Sigmoid colon (tissue), 7 donors: ENCODE data around the gene ZNF830. TPM values are rescaled to one million over a fixed set of nuclear protein-coding genes. Genes with fewer than 3 reads are reported as not detected.

Source experiments
- DNase-seq: peaks from one replicate; pipeline ENCODE4 v3.0.0-alpha.2; 2019
- H3K27ac ChIP-seq, 4 donors: fragments of 200-600 bp; sonication (generic); one replicate each; pipeline ENCODE4 v1.5.1; 2016 to 2019; ENCODE audit warnings: mild to moderate bottlenecking in 1 of 4
- H3K27me3 ChIP-seq, 3 donors: fragments of 200-600 bp; sonication (generic); one replicate each; pipeline ENCODE4 v1.5.1; 2019; ENCODE audit warnings: mild to moderate bottlenecking in 1 of 3
- H3K36me3 ChIP-seq, 4 donors: fragments of 200-600 bp; sonication (generic); one replicate each; pipeline ENCODE4 v1.5.1; 2016 to 2019
- H3K4me1 ChIP-seq, 4 donors: fragments of 200-600 bp; sonication (generic); one replicate each; pipeline ENCODE4 v1.5.1; 2017 to 2019
- H3K4me3 ChIP-seq, 4 donors: fragments of 200-600 bp; sonication (generic); one replicate each; pipeline ENCODE4 v1.5.1; 2017 to 2019; ENCODE audit warnings: mild to moderate bottlenecking in 2 of 4, moderate library complexity in 1 of 4
- H3K9me3 ChIP-seq, 4 donors: fragments of 200-600 bp in 3 of 4; sonication (generic) in 3 of 4; one replicate each; pipeline versions ENCODE4 v1.5.1 to v1.6.1; 2013 to 2019
- CTCF ChIP-seq, 4 experiments: fragments of 450-650 bp in 3 of 4; fragments of 200-600 bp in 1 of 4; IDR thresholded peaks; one replicate each; pipeline ENCODE4 v1.5.1; 2016 to 2019; ENCODE audit warnings: antibody characterized with exemption in 4 of 4, mild to moderate bottlenecking in 3 of 4, moderate library complexity in 2 of 4
- EP300 ChIP-seq, 4 donors: sonication (generic); formaldehyde crosslinking; IDR thresholded peaks; one replicate each; pipeline ENCODE4 v1.6.1; 2017; ENCODE audit warnings: antibody characterized with exemption in 4 of 4
- POLR2A ChIP-seq, 2 donors: fragments of 450-650 bp; IDR thresholded peaks; one replicate each; pipeline ENCODE4 v1.6.1; 2016; ENCODE audit warnings: antibody characterized with exemption in 2 of 2, mild to moderate bottlenecking in 2 of 2, moderate library complexity in 2 of 2
- POLR2AphosphoS5 ChIP-seq, 4 donors: sonication (generic); formaldehyde crosslinking; IDR thresholded peaks; one replicate each; pipeline ENCODE4 v1.6.1; 2017; ENCODE audit warnings: antibody characterized with exemption in 4 of 4
- WGBS, 2 donors: extraction: QIAGEN DNeasy Blood & Tissue Kit; methylation state at CpG; one replicate each; pipeline ENCODE4 v1.1.7; 2013; 5-methylcytosine and 5-hydroxymethylcytosine counted together
- intact Hi-C: fragments of 100-400 bp; cut with DNase I; formaldehyde crosslinking; loops from one replicate; pipeline ENCODE4 v1.15.1; 2023
- polyA plus RNA-seq, 3 donors: library from polyadenylated mRNA; stranded (reverse); fragments of 200-250 nt; gene quantifications; one replicate each; pipeline ENCODE4 v1.2.3, GENCODE V29; 2013
- total RNA-seq, 4 donors: library from RNA; depleted of rRNA; stranded (reverse); fragments of >200 nt; gene quantifications; one replicate each; pipeline ENCODE4 v1.1.0, GENCODE V29; 2016
- donor health status: healthy with polysubstance abuse.
- donor health status: Bipolar disorder and iron deficiency.
- donor health status: healthy.

Gene ZNF830
- total and polyA plus RNA-seq, 7 donors: 7.2 to 14.3 (median 12.4) TPM

GRCh38 chr17:35001549-35001948 is 40.2 kb downstream of the ZNF830 start:
- no peak for DNase-seq
- Histone ChIP-seq H3K36me3 (peaks cover 0 to 51% (median 12%) of the 10 kb centered on the region in 4 donors), H3K9me3 (no peaks in the 10 kb centered on the region), H3K27ac (peak overlapping the region; percentile 53 to 92 (median 82)), H3K4me3 (no peak overlapping the region), H3K4me1 (peaks cover 0 to 73% (median 59%) of the 10 kb centered on the region in 4 donors), H3K27me3 (no peaks in the 10 kb centered on the region)
- intact Hi-C loops: no loop called here
- no peak for TF ChIP-seq EP300 (IDR thresholded peaks at IDR 0.05)
- no peak for TF ChIP-seq CTCF (IDR thresholded peaks at IDR 0.05)
- no peak for TF ChIP-seq POLR2AphosphoS5 (IDR thresholded peaks at IDR 0.05)
- TF ChIP-seq POLR2A (IDR thresholded peaks at IDR 0.05): no peak
- 62 to 84% methylated on average over 2 of the region's 2 CpGs for WGBS, 2 donors

GRCh38 chr17:35002876-35003551 is 41.7 kb downstream of the ZNF830 start:
- peak overlapping the region; percentile 53 to 92 (median 82) for H3K27ac ChIP-seq
- H3K27me3 ChIP-seq: no peaks in the 10 kb centered on the region
- intact Hi-C loops: loop anchor here (1.0 kb wide), 1 partner anchor 19 kb away; no protein-coding TSS in a partner anchor
- H3K4me3 ChIP-seq: no peak overlapping the region
- no peaks in the 10 kb centered on the region for H3K9me3 ChIP-seq
- H3K4me1 ChIP-seq: peaks cover 0 to 59% (median 45%) of the 10 kb centered on the region in 4 donors
- DNase-seq: peak; percentile 89
- whole genome bisulfite sequencing, 2 donors: 89% methylated on average over 15 of the region's 15 CpGs
- H3K36me3 ChIP-seq: peaks cover 0 to 54% (median 14%) of the 10 kb centered on the region in 4 donors
- TF ChIP-seq POLR2AphosphoS5 (IDR thresholded peaks at IDR 0.05) (peak; percentile 10 to 68 (median 64)), EP300 (IDR thresholded peaks at IDR 0.05) (peak in 1 of 4 donors; percentile 3), CTCF (IDR thresholded peaks at IDR 0.05) (no peak), POLR2A (IDR thresholded peaks at IDR 0.05) (no peak)

DNA sequence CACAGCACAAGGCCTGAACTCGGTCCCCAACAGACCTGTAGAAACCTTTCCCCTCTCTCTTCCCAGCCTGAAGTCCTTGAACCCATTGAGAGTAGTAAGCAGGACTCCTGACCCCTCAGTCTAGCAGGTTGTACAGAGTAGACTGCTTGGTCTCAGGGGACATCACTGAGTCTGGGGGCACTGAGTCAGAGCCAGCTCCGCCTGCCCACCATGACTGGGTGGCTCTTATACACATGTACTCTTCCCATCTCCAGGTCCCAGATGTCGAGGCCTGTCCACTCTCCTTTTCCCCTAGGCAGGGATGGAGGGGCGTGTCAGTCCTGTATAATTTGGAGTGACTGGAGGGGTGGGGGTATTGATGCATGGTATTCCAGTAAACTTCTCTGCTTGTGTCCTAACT is 42.4 kb downstream of the ZNF830 start:
- TF ChIP-seq POLR2AphosphoS5 (IDR thresholded peaks at IDR 0.05) (no peak), POLR2A (IDR thresholded peaks at IDR 0.05) (no peak), EP300 (IDR thresholded peaks at IDR 0.05) (no peak), CTCF (IDR thresholded peaks at IDR 0.05) (no peak)
- no peak overlapping the region for H3K4me3 ChIP-seq
- H3K27me3 ChIP-seq: no peaks in the 10 kb centered on the region
- peak overlapping the region; percentile 53 to 92 (median 82) for H3K27ac ChIP-seq
- no peak for DNase-seq
- no peaks in the 10 kb centered on the region for H3K9me3 ChIP-seq
- peaks cover 0 to 51% (median 38%) of the 10 kb centered on the region in 4 donors for H3K4me1 ChIP-seq
- H3K36me3 ChIP-seq: peaks cover 0 to 53% (median 14%) of the 10 kb centered on the region in 4 donors
- intact Hi-C loops: loop anchor here (1.0 kb wide), 1 partner anchor 19 kb away; no protein-coding TSS in a partner anchor
- 91% methylated on average over 4 of the region's 4 CpGs for WGBS, 2 donors

GRCh38 chr17:35006345-35006744 is 45.0 kb downstream of the ZNF830 start:
- intact Hi-C loops: no loop called here

DNA sequence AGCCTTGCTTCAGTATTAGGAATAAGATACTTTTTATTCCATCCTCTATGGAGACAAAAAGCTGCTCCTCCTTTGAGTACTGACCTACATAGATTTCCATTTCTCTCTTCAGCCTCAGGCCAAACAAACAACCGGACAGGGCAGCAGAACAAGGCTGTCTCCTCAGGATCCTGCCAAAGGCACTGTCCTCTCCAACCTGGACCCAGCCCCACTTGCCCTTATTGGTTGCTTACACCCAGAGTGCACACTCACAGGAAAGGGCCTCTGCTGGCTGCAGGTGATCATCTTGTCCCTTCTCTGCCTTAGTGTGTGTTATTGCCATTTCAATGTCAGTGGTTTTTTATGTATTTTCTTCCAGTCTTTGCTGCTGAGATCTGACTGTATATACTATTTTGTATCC is 45.6 kb downstream of the ZNF830 start:
- TF ChIP-seq CTCF (IDR thresholded peaks at IDR 0.05) (no peak), EP300 (IDR thresholded peaks at IDR 0.05) (no peak), POLR2A (IDR thresholded peaks at IDR 0.05) (no peak), POLR2AphosphoS5 (IDR thresholded peaks at IDR 0.05) (no peak)
- Histone ChIP-seq H3K4me1 (peaks cover 0 to 25% (median 19%) of the 10 kb centered on the region in 4 donors), H3K27me3 (no peaks in the 10 kb centered on the region), H3K9me3 (no peaks in the 10 kb centered on the region), H3K4me3 (no peak overlapping the region), H3K36me3 (peaks cover 4 to 55% (median 15%) of the 10 kb centered on the region in 4 donors), H3K27ac (peak overlapping the region in 1 of 4 donors; percentile 20)
- WGBS, 2 donors: 93 to 98% methylated on average over 1 of the region's 1 CpG
- intact Hi-C loops: no loop called here
- no peak for DNase-seq

More at GRCh38 chr17:35006345-35006744, 45.0 kb downstream of the ZNF830 start:
- no peak for DNase-seq
- whole genome bisulfite sequencing, 2 donors: 87 to 93% methylated on average over 4 of the region's 4 CpGs
- Histone ChIP-seq H3K27ac (peak overlapping the region in 1 of 4 donors; percentile 20), H3K4me1 (peaks cover 0 to 31% (median 26%) of the 10 kb centered on the region in 4 donors), H3K4me3 (no peak overlapping the region), H3K27me3 (no peaks in the 10 kb centered on the region), H3K36me3 (peaks cover 0 to 55% (median 16%) of the 10 kb centered on the region in 4 donors), H3K9me3 (no peaks in the 10 kb centered on the region)
- TF ChIP-seq EP300 (IDR thresholded peaks at IDR 0.05): no peak
- peak in 2 of 4 donors; percentile 7 to 14 for TF ChIP-seq POLR2AphosphoS5 (IDR thresholded peaks at IDR 0.05)
- no peak for TF ChIP-seq POLR2A (IDR thresholded peaks at IDR 0.05)
